HUES64 (cell line): Measurements from ENCODE around the gene SEMA3C.

Experiments used
- H3K27ac ChIP-seq: 2 replicates; pipeline ENCODE4 v1.7.0; 2013; ENCODE audit warnings: low read depth, low read length, inconsistent platforms
- H3K27me3 ChIP-seq: 2 replicates; pipeline ENCODE4 v1.6.1; 2013; ENCODE audit warnings: mild to moderate bottlenecking, low read length; ENCODE audit not compliant: insufficient read depth
- H3K36me3 ChIP-seq: 2 replicates; pipeline ENCODE4 v1.6.1; 2013; ENCODE audit warnings: mild to moderate bottlenecking, low read length; ENCODE audit not compliant: insufficient read depth
- H3K4me1 ChIP-seq: 2 replicates; pipeline ENCODE4 v1.6.1; 2013; ENCODE audit warnings: mild to moderate bottlenecking, low read length, moderate library complexity; ENCODE audit not compliant: insufficient read depth
- H3K4me3 ChIP-seq: 2 replicates; pipeline ENCODE4 v1.5.1; 2013; ENCODE audit warnings: mild to moderate bottlenecking, low read length, moderate library complexity
- H3K9ac ChIP-seq: 2 replicates; pipeline ENCODE4 v1.6.1; 2013; ENCODE audit warnings: mild to moderate bottlenecking, low read depth, low read length
- H3K9me3 ChIP-seq: 2 replicates; pipeline ENCODE4 v1.6.1; 2013; ENCODE audit warnings: low read depth, low read length; ENCODE audit not compliant: insufficient read depth
- WGBS: fragments of 150-250, 120-280 bp; methylation state at CpG from one replicate; pipeline ENCODE4 v1.1.7; 2013; ENCODE audit warnings: missing lambda C conversion rate; 5-methylcytosine and 5-hydroxymethylcytosine counted together

The SEMA3C gene

DNA sequence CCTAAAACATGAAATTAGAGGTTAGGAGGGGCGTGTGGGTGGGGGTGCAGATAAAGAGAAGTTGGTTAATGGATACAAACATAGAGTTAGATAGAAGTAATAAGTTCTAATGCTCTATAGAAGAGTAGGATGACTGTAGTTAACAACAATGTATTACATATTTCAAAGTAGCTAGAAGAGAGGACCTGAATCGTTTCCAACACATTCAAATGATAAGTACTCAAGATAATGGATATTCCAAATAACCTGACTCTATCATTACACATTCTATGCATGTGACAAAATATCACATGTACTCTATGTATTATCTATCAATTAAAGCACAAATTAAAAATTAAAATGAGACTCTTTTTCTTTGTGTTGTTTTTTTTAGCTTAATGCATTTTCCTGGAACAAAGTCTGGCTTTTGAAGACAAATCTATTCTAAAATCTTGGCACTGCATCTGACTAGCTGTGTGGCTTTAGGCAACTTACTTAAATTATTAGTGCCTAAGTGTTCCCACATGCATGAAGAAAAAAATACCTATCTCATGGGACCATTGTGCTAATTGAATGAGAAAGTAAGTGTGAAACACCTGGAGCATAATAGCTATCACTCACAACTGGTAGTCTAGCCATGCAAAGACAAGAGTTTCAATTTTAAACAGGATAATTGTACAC, 75.7 kb downstream of the SEMA3C start:
- Histone ChIP-seq H3K27ac (no peak overlapping the region), H3K27me3 (no peaks in the 10 kb centered on the region), H3K4me1 (peaks cover 39% of the 10 kb centered on the region), H3K36me3 (no peaks in the 10 kb centered on the region), H3K9ac (no peak overlapping the region), H3K4me3 (no peak overlapping the region), H3K9me3 (no peaks in the 10 kb centered on the region)
- 96% methylated on average over 2 of the region's 2 CpGs for WGBS

- Histone ChIP-seq H3K27me3 (no peaks in the 10 kb centered on the region), H3K9me3 (no peaks in the 10 kb centered on the region), H3K27ac (no peak overlapping the region), H3K4me3 (no peak overlapping the region), H3K9ac (no peak overlapping the region), H3K36me3 (no peaks in the 10 kb centered on the region), H3K4me1 (peaks cover 39% of the 10 kb centered on the region)
- WGBS: 61% methylated on average over 4 of the region's 4 CpGs
These were observed 76.6 kb downstream of the SEMA3C start for GRCh38 chr7:80842022-80842790.

GRCh38 chr7:80841423-80841955, 77.4 kb downstream of the SEMA3C start:
- Histone ChIP-seq H3K4me3 (no peak overlapping the region), H3K27ac (no peak overlapping the region), H3K36me3 (no peaks in the 10 kb centered on the region), H3K27me3 (no peaks in the 10 kb centered on the region), H3K9me3 (no peaks in the 10 kb centered on the region), H3K4me1 (peaks cover 39% of the 10 kb centered on the region), H3K9ac (no peak overlapping the region)

GRCh38 chr7:80840681-80841080, 78.2 kb downstream of the SEMA3C start:
- Histone ChIP-seq H3K36me3 (no peaks in the 10 kb centered on the region), H3K27me3 (no peaks in the 10 kb centered on the region), H3K9ac (no peak overlapping the region), H3K4me1 (peaks cover 39% of the 10 kb centered on the region), H3K4me3 (no peak overlapping the region), H3K27ac (no peak overlapping the region), H3K9me3 (no peaks in the 10 kb centered on the region)
- WGBS: 95% methylated on average over 2 of the region's 2 CpGs

GRCh38 chr7:80839855-80840254, 79.0 kb downstream of the SEMA3C start:
- H3K4me1 ChIP-seq: peaks cover 32% of the 10 kb centered on the region
- no peak overlapping the region for H3K4me3 ChIP-seq
- no peaks in the 10 kb centered on the region for H3K9me3 ChIP-seq
- H3K27me3 ChIP-seq: no peaks in the 10 kb centered on the region
- H3K9ac ChIP-seq: no peak overlapping the region
- H3K27ac ChIP-seq: no peak overlapping the region
- H3K36me3 ChIP-seq: no peaks in the 10 kb centered on the region

GRCh38 chr7:80838643-80839042, 80.2 kb downstream of the SEMA3C start:
- H3K4me3 ChIP-seq: no peak overlapping the region
- H3K27me3 ChIP-seq: no peaks in the 10 kb centered on the region
- H3K9me3 ChIP-seq: no peaks in the 10 kb centered on the region
- H3K9ac ChIP-seq: no peak overlapping the region
- H3K27ac ChIP-seq: no peak overlapping the region
- no peaks in the 10 kb centered on the region for H3K36me3 ChIP-seq
- WGBS: 92% methylated on average over 2 of the region's 2 CpGs
- H3K4me1 ChIP-seq: peaks cover 39% of the 10 kb centered on the region

DNA sequence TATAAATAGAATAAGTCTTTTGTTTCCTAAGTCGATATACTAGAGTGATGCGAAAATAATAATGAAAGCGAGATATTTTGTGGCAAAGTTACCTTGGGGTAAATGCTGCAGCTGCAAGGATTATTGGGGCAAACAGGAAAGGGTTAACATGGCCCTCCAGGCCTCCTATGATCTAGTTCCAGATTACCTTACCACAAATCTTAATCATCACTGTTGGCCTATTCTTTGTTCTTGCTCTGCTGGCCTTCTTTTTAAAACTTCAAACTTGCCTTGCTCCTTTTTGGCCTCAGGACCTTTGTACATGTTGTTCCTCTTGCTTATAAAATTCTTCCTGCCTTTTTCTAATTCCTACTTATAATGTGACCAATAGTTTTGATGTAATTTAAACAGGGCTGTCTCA, 81.5 kb downstream of the SEMA3C start:
- H3K9me3 ChIP-seq: no peaks in the 10 kb centered on the region
- H3K4me1 ChIP-seq: peaks cover 28% of the 10 kb centered on the region
- no peaks in the 10 kb centered on the region for H3K27me3 ChIP-seq
- H3K27ac ChIP-seq: no peak overlapping the region
- whole genome bisulfite sequencing: 93% methylated on average over 3 of the region's 3 CpGs
- H3K9ac ChIP-seq: no peak overlapping the region
- no peak overlapping the region for H3K4me3 ChIP-seq
- H3K36me3 ChIP-seq: no peaks in the 10 kb centered on the region

DNA sequence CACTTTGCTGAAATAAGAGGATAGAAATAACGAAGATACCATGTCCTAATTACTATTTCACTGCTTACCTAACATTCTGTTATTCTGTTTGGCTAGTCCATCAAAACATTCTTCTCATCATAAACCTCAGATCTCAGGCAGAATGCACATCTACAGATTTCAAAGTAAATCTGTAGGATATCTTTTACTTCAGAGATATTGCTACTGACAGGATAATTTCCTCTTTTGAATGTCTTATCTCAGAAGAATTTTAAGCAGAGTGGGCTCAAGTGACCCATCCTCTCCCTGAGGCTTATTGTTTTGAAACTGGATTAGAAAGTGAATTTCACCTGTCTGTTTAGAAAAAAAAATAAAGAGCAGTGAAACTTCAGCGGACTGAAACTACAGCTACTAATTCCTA, 83.6 kb downstream of the SEMA3C start:
- Histone ChIP-seq H3K9me3 (no peaks in the 10 kb centered on the region), H3K36me3 (no peaks in the 10 kb centered on the region), H3K27ac (no peak overlapping the region), H3K4me1 (peaks cover 10% of the 10 kb centered on the region; the same call in 1 of the 2 replicates), H3K4me3 (no peak overlapping the region), H3K9ac (no peak overlapping the region), H3K27me3 (no peaks in the 10 kb centered on the region)
- WGBS: 97% methylated on average over 2 of the region's 2 CpGs

GRCh38 chr7:80833289-80834268, 85.3 kb downstream of the SEMA3C start:
- H3K4me1 ChIP-seq: peaks cover 10% of the 10 kb centered on the region; the same call in 1 of the 2 replicates
- no peak overlapping the region for H3K4me3 ChIP-seq
- H3K36me3 ChIP-seq: no peaks in the 10 kb centered on the region
- H3K9me3 ChIP-seq: no peaks in the 10 kb centered on the region
- no peak overlapping the region for H3K9ac ChIP-seq
- no peak overlapping the region for H3K27ac ChIP-seq
- no peaks in the 10 kb centered on the region for H3K27me3 ChIP-seq
- WGBS: 92% methylated on average over 9 of the region's 10 CpGs

DNA sequence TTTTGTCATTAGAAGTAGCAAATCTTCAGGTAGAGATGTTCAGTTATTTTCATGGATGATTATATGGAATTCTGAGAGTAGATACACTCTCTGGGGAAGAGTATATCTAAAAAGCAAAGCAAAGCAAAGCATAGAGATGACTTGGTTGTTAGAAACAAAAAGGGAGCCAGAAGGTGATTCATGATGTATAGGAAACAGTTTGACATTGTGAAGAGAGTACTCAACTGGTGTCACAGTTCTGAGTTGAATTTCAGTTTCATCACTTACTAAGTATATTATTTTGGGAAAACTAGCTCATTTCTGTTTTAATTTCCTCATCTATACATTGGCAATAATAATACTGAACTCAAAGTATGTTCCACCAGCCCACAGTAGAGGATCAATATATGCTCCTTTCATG, 86.8 kb downstream of the SEMA3C start:
- Histone ChIP-seq H3K36me3 (no peaks in the 10 kb centered on the region), H3K4me3 (no peak overlapping the region), H3K4me1 (peaks cover 10% of the 10 kb centered on the region; the same call in 1 of the 2 replicates), H3K27me3 (no peaks in the 10 kb centered on the region), H3K27ac (no peak overlapping the region), H3K9ac (no peak overlapping the region), H3K9me3 (no peaks in the 10 kb centered on the region)
